ENCODE results near the gene RAB41.
A peak's percentile ranks its signal among the peaks of the same experiment; 100 is the strongest.
"Not testable (repeated sequence)": the region's sequence is repeated elsewhere in the genome, so short reads cannot be mapped to it uniquely, and the experiment has no call there.

RAB41 gene

DNA sequence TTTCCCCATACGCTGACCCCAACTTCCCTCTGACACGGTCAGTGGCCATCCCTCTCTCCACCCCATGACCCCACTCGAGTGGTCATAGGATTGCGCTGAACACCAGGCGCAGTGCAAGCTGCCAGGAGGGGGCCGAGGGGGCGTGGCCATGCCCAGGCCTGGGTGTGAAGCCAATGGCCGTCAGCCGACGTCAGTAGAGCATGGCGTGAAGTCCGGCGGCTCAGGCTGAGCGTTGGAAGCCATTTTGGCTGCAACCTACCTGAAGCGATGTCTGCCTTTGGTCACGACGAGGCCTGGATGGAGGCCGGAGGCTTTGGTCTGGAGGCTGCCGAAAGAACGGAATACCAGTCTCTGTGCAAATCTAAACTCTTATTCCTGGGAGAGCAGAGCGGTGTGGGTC, at the start of gene RAB41:
TSS of gene RAB41 (plus strand) at position 222 of the 400 bp plus-strand sequence. CDS start at position 268, 46 bp downstream.
- no peak for DNase-seq

DNA sequence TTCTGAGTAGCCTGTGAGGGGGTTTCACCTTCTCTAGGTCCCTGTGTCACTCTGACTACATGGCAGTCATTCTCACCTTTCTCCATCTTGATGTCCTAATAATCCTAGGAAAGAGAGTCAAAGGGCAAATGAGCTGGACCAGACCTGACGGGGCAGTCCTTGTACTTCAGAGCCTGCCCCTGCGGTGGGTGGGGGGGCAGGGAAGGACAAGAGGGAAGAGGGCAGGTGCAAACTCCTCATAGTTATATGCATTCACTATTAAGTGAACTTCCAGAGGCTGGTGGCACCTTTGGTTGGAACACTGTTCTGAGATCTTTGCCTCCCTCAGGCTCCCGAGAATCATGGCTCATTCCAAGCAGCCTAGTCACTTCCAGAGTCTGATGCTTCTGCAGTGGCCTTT, 47.6 kb upstream of the RAB41 start, which contains the start of gene AWAT1:
TSS of gene AWAT1 (plus strand) at position 301 of the 400 bp plus-strand sequence. CDS start at position 342, 41 bp downstream.
- DNase-seq = no peak

DNA sequence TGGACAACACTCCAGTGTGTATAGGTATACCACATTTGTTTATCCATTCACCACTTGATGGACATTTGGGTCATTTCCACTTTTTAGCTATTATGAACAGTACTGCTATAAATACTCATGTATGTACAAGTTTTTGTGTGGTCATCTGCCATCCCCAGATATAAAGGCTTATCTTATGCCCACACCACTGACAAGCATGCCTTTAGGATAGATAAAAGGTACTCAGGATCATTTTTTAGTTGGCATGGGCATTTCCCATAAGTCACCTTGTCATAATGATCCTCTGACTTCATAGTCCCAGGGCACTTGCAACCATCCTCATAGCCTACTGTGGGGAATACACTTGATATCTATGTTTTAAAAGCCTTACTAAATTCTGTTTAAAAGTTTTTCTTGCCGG, 41.2 kb upstream of the RAB41 start:
- no peak for DNase-seq

DNA sequence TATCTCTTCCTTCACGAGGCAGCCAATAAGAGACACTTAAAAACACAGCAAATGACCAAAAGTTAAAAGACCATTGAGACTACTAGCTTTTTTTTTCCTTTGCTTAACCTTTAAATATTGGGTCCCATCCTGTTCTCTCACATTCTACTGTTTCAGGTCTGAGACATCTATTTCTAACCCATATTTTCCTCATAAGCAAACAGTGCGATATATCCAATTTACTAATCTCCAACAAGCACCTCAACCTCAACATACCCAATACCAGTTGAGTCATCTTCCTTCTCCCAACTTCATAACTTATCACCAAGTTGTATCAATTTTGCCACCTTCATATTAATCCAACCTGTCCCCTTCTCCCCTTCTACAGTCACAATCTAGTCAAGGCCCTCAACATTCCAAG, 40.5 kb upstream of the RAB41 start:
- no peak for DNase-seq

DNA sequence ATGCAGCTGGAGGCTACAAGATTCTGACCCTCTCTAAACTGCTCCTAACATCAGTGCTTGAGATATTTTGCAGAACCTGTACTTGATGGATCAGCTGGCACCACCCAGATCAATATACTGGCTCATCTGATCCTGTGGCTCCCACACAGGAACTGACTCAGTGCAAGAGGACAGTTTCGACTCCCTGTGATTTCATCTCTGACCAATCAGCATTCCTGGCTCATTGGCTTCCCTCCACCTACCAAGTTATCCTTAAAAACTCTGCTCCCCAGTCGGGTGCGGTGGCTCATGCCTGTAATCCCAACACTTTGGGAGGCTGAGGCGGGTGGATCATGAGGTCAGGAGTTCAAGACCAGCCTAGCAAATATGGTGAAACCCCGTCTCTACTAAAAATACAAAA, 38.4 kb upstream of the RAB41 start:
- not testable (repeated sequence) for DNase-seq

DNA sequence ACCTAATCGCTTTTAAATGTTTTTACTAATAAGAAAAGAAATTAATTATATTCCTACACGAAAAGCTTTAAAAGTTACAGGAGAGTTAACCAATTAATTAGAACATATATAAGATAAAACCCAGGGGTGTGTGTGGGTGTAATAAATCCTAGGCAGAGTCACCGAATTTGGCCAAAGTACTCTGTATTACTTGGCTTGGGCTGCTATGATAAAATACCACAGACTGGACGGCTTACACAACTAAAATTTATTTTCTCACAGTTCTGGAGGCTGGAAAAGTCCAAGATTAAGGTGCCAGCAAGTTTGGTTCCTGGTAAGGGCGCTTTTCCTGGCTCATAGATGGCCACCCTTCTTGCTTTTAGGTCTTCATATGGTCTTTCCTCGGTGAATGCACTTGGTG, 37.1 kb upstream of the RAB41 start:
- no peak for DNase-seq

DNA sequence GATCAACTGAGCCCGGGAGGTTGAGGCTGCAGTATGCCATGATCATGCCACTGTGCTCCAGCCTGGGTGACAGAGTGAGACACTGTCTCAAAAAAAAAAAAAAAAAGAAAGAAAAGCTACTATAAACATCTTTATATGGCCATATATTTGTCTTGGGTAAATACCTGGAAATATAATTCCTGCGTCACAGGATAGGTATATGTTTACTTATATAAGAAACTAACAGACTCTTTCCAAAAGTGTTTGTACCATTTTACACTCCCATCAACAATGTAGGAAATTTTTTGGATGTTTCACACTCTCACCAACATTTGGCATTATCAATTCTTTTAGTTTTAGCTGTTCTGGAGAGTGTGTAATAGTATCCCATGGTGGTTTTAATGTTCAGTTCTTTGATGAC, 34.7 kb upstream of the RAB41 start:
- no peak for DNase-seq

DNA sequence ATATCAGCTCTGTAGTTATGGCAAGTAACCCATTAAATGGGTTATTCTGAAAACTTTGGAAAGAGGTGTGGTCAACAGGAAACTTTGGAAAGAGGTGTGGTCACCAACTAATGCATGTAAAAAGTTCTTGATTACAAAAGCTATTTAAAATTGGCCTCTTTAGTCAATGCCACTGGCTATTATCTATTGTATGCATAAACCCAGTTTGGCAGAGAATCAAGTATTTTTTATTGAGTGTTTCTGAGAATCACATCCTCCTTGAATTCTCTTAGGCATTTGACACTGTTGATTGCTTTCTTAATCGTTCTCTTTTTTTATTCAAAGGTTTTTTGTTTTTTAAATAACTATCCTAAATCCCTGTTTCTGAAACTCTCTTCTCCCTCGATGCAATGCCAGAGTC, 29.5 kb upstream of the RAB41 start:
- no peak for DNase-seq

DNA sequence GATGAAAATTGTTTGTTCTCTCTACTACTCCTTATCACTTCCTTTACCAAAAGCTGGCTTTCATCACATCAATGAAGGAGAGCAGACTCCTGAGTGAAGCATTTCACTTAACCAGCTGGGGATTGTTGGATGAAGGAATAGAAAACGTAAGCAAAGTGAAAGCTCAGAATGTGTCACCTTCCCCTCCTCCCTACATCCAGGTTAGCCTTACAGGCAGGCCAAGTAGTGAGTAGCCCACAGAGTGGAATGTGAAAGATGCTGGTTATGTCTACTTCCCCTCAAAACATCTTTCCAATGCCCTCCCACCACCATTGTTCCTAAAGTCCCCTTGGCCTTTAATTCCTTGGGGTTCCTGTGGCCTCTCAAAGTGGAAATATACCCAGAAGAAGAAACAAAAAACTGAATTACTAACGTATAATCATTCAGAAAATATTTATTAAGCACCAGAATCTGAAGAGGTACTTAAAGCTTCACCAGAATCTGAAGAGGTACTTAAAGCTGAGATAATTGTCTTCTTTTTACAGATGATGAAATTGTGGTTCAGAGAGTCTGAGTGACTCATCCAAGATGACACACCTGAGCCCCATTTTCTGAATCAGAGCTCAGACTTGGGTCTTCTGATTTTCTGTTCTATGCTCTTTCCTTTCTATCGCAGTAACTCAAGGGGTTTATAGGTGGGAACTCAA, 28.5 kb upstream of the RAB41 start:
- no peak for DNase-seq

DNA sequence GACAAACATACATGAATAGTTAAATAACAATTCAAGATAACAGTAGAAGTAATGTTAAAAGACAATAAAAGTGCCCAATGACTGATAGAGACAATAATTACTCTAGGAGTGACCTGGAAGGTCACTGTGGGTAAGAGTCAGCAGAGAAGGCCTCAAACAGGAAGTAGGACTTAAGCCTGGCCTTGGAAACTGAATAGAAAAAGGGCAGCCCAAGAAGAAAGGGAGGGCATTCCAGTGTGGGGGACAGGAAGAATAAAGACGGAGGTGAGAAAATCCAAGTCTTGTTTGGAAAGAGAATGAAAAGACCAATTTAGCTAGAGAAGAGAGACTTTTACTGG, 27.9 kb upstream of the RAB41 start:
- no peak for DNase-seq

DNA sequence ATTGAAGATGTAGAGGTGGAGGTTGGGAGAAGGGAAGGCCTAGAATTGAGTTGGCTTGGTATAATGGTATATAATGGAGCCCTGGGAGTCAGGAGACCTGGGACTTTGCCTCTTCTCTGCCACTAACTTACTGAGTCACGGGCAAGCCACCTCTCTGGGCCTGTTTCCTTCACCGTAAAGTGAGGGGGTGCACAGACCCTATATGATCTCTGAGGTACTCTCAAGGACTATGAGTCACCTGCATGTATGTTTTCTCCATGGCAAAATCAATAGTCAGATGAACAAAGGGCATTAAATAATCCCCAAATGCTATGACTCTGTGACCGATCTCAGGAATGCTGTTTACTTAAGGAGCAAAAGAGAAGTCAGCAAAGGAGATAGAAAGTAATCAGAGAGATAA, 27.1 kb upstream of the RAB41 start:
- DNase-seq = no peak

DNA sequence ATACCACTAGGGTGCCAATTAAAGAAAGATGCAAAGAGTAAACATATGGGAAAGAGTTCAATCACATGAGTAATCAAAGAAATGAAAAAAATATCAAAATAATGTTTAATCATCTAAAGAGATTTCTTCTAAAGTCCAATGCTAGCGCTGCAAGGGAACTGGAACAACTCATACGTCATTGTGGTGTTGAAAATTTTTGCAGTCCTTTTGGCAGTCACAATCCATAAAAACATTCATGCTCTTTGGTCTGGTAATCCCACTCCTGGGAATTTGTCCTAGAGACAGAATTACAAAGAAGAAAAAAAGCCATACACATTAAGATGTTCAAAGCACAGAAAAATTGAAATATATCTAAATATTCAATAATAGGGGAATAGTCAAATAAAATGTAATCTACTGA, 26.5 kb upstream of the RAB41 start:
- no peak for DNase-seq

DNA sequence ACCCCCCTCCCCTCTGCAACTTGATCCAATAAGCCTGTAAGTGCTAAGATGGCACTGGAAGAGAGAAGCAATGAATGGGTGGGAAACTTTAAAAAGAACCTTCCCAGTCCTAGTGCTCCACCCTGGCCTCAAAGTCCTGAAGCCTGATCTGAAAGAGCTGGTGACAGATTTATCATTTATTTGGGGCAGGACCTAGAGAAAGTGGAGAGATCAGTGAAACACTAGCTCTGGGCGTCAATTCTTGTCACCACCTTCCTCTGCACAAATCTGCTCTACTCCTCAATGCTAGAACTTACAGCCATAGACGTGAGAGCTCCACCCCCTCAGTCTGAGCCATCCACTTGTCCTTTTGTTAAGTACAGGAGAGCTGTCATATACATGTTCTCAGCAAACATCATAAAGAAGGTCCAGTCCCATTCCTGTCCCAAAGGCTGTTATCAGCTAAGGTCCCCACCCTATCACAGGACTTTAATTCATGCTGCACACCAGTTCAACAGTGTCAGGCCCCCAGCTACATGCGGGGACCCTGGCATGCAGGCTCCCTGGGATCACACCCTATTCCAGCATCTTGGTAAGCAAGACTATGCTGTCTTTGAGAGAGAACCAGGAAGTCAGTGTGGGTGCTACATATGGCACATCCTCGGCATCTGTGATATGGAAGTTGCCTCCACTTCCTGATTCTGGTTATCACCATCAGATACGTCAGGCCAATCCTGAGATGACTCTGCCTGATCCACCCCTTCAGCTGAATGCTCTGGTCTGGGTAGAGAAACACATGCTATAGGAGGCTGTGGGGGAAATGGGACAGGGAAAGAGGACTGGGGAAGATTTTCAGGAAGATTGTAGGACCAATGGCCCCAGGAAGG, 24.3 kb upstream of the RAB41 start:
- DNase-seq = no peak

DNA sequence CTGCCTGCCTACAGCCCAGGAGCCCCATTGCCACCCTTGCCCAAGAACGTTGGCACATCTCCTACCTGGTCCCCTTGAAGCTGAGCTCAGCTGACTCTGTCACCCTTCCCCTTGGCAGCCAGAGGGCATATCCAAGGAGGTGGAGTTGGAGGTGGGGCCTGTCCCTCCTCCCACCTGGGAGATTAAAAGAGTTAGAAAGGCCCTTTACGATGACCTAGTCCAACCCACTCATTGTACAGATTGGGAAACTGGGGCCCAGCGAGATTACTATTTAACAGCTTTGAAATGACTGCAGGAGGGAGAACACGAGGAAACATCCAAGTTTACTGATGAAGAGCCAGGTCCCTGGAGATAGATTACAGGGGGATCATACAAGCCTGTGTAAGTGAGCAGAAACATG, 21.9 kb upstream of the RAB41 start, which contains the start of gene P2RY4:
TSS of gene P2RY4 (minus strand) at position 101 of the 400 bp plus-strand sequence. CDS start 580 bp downstream, outside the sequence.
- DNase-seq = no peak

DNA sequence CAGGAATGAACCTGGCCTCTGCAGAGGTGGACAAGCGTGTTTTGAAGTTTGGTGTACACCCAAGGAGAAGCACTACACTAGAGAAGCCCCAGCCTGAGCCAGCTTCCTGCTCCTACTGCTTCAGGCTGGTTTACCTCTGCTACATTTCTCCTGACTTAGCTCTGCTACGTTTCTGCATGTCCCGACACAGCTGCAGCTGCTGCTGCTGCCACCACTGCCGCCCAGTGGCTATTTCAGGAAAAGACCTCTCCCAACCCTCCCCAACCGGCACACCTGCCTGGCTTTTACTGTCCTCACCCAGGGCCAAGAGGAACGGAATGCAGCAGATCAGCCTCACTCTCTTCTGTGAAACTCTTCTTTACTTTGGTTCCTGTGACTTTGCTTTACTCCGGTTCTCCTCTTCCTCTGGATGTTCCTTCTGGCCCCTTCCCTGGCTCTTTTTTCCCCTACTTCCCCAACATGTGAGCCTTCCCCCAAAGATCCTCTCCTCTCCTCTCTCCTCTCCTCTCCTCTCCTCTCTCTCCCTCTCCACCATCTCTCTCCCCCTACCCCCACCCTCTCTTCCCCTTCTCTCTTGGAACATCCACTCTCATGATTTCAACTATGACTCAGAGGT, 18.9 kb upstream of the RAB41 start:
- DNase-seq = peak; percentile 55 to 70

DNA sequence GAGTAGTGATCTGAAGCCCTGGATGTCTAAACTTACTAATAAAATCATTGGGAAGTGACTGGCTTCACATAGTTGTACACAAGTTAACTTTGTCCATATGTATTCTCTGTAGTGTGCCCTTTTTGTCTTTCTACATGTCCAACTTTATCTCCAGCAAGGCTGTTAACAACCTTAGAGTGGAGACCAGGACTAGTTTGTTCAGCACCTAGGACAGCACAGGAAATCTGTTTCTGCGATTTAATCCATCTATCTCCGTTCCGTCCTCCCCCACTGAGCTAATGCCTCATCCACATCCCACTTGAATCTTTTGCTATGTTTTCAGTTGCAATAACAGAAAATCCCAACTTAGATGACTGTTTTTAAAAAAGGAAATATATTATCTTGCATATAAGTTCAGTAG, 17.2 kb upstream of the RAB41 start:
- no peak for DNase-seq

DNA sequence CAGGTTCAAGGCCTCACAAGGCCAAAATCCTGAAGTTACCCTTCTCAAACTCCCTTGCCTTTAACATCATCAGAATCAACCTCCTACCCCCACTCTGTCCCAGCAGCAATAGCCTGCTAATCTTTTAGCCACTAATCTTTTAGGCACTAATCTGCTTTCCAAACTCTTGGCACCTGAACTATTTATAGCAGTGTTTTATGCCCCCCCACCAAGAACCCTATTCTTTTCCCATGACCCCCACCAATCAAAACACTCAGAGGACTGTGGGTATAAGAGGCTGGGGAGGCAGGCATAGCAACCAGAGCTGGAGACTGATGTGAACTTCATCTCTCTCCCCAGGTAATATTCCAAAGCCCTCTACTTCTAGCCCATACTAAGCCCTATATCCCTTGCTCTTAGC, 13.9 kb upstream of the RAB41 start, which contains the start of gene ARR3:
TSS of gene ARR3 (plus strand) at position 301 of the 400 bp plus-strand sequence. CDS start 1,052 bp downstream, outside the sequence.
- no peak for DNase-seq

DNA sequence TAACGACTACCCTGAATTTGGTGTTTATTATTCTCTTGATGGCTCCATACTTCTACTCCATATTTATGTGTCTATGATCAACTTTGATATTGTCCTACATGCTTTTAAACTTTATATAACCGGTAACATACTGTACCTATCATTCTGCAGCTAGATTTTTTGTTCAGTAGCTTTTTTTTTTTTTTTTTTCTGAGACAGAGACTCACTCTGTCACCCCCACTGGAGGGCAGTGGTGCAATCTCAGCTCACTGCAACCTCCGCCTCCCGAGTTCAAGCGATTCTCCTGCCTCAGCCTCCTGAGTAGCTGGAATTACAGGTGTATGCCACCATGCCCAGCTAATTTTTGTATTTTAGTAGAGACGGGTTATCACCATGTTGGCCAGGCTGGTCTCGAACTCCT, 7.9 kb upstream of the RAB41 start:
- not testable (repeated sequence) for DNase-seq

DNA sequence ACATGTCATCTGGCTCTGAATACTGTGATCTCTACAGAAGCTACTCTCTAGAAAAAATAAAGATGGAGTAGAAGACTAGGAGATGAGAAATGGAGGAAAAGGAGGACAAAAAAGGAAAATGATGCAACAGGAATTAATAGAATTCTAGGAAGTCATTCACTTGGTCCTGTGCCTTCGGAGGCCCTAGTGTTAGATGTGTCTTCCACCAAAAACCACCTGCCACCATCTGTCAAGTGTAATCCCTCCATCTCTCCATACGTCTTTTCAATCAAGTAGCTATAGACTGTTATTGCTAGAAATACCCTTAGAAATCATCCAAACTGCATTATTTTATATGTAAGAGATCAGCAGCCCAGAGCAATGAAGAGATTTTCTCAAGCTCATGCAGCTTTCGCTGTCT, 2.9 kb upstream of the RAB41 start:
- DNase-seq = no peak

DNA sequence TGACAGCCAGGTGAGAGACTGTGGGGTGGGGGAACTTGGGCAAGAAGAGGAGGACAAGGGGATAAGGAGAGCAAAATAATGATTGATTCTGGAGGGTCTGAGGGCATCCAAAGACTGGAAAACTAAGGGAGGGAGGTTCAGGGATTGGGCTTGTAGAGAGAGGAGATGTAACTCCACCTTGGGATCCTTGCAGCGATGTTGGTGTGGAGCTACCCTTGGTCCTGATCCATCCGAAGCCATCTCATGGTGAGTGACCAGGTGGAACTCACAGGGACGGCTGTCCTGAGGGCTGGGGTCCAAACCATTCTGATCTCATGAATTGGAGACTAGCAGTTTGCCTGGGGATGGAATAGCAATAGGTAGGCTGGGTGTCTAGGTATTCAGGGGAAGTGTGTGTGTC, 1.4 kb upstream of the RAB41 start:
- DNase-seq = no peak

DNA sequence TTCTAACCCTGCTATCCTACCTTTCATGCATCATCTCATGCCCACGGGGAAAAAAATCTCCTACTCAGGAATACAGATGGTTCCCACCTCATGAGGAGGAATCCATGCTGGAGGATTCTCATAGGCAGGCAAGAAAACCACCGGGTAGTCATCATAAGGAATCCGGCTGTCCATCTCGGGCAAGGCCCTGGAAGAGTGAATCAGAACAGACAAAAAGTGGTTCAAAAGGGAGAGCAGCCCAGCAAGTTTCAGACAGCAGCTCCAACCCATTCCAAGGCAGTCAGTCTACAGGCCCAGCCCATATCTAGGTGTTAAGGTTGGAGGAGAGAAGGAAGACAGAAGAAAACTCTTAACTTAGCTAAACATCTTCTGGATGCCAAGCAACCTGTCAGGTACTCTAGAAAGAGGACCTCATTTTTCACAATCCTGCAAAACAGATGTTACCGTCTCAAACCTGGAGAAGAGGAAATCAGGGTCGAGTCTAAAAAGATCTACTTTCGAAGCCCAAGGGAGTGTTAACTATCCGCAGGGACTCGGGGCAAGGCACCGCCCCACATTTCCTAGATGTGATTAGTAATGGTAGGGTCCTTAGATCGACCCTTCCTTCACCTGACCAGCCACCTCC, 7.3 kb downstream of the RAB41 start:
- no peak for DNase-seq

DNA sequence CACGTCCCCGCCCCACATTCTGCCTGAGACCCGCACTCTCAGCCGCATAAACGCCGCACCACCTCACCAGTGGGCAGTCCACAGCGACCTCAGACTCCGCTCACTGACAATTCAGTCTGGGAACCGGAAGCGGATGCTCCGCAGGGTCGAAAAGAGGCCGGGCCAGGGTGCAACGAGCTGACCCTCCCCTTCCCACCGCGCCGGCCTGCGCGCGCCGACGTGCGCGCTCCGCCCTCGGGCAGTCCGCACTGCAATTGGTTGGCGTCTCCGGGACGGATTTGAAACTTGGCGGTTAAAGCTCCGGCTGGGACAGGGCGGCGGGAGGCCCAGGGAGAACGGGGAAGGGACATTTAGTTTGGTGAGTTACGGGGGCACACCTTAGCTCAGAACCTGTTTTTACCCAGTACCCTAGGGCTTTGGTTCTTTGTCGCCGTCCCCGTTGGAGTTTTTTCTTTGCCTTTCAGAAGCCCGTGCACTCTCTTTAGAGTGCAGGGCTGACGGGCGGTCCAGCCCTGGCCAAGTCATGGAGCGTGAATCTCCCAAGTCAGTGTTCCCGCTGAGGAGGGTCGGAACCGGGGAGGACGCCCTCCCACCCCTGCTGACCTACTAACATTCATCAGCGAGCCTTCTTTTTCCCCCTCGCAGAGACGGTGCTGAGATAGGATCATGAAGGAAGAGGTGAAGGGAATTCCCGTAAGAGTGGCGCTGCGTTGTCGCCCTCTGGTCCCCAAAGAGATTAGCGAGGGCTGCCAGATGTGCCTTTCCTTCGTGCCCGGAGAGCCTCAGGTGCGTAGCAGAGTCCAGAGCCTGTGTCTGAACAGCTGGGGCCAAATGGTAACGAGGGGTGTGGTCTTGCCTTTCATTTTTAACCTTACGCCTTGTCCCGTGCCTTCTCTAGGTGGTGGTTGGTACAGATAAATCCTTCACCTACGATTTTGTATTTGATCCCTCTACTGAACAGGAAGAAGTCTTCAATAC, 8.1 kb downstream of the RAB41 start, which contains the start of the genes KIF4A and PDZD11:
TSS of gene KIF4A (plus strand) at position 312 of the 978 bp plus-strand sequence. CDS start at position 667, 355 bp downstream.
TSS of gene PDZD11 (minus strand) at position 135 of the 978 bp plus-strand sequence. CDS start 586 bp downstream, outside the sequence.
- DNase-seq = peak; percentile 83 to 87
